GM12878 (cell line): ENCODE measurements around the gene UBE2M. TPM values are rescaled to one million over a fixed set of nuclear protein-coding genes. Genes with fewer than 3 reads are reported as not detected.

Experiments used
- BHLHE40 ChIP-seq, 2 experiments: fragments of 450-650 bp in 1 of 2; IDR thresholded peaks; 2 replicates each; pipeline ENCODE4 v1.6.1; 2011 to 2017; ENCODE audit warnings: low read depth in 2 of 2, borderline replicate concordance in 1 of 2, improper control_type of control experiment in 1 of 2, low read length in 1 of 2, mild to moderate bottlenecking in 1 of 2
- BMI1 ChIP-seq: fragments of 450-650 bp; IDR thresholded peaks from 2 replicates; pipeline ENCODE4 v1.6.1; 2016; ENCODE audit warnings: mild to moderate bottlenecking, moderate library complexity, borderline replicate concordance
- CBX5 ChIP-seq: sonication (generic); IDR thresholded peaks from 2 replicates; pipeline ENCODE4 v1.6.1; 2016; ENCODE audit warnings: low read depth, moderate library complexity, mild to moderate bottlenecking, inconsistent platforms
- CHD4 ChIP-seq: fragments of 200-600 bp; sonication (generic); IDR thresholded peaks from 2 replicates; pipeline ENCODE4 v1.6.1; 2016; ENCODE audit warnings: mild to moderate bottlenecking
- CREM ChIP-seq: IDR thresholded peaks from 2 replicates; pipeline ENCODE4 v1.6.1; 2014; ENCODE audit warnings: antibody characterized with exemption, low read depth
- DPF2 ChIP-seq: fragments of 450-650 bp; IDR thresholded peaks from 2 replicates; pipeline ENCODE4 v1.6.1; 2017; ENCODE audit warnings: mild to moderate bottlenecking
- EGR1 ChIP-seq, 2 experiments: IDR thresholded peaks; 1 replicate in 1 of 2; 2 replicates in 1 of 2; pipeline ENCODE4 v1.6.1; 2011 to 2012; ENCODE audit warnings: low read depth in 2 of 2, low read length in 2 of 2, borderline replicate concordance in 1 of 2, mild to moderate bottlenecking in 1 of 2, moderate library complexity in 1 of 2
- HDAC2 ChIP-seq: fragments of 200-600 bp; sonication (generic); IDR thresholded peaks from 2 replicates; pipeline ENCODE4 v1.6.1; 2017
- KAT2A ChIP-seq: conservative IDR thresholded peaks from 2 replicates; pipeline ENCODE4 v1.6.1; 2011; ENCODE audit warnings: low read depth, low read length; ENCODE audit not compliant: control insufficient read depth
- MTA3 ChIP-seq: IDR thresholded peaks from 2 replicates; pipeline ENCODE4 v1.6.1; 2012; ENCODE audit warnings: low read length, inconsistent platforms, borderline replicate concordance
- NFYA ChIP-seq: IDR thresholded peaks from 2 replicates; pipeline ENCODE4 v1.6.1; 2011; ENCODE audit warnings: low read depth, mild to moderate bottlenecking, low read length, improper control_type of control experiment, borderline replicate concordance
- NFYB ChIP-seq: IDR thresholded peaks from 2 replicates; pipeline ENCODE4 v1.6.1; 2011; ENCODE audit warnings: low read depth, mild to moderate bottlenecking, low read length, improper control_type of control experiment, moderate library complexity; ENCODE audit not compliant: insufficient read depth
- RAD51 ChIP-seq: fragments of 450-650 bp; IDR thresholded peaks from 2 replicates; pipeline ENCODE4 v1.6.1; 2016; ENCODE audit warnings: moderate library complexity, mild to moderate bottlenecking, inconsistent platforms
- RCOR1 ChIP-seq: conservative IDR thresholded peaks from 2 replicates; pipeline ENCODE4 v1.6.1; 2012; ENCODE audit warnings: low read depth, low read length, improper control_type of control experiment
- SREBF1 ChIP-seq: IDR thresholded peaks from 2 replicates; pipeline ENCODE4 v1.6.1; 2012; ENCODE audit warnings: mild to moderate bottlenecking, low read length
- SUPT20H ChIP-seq: IDR thresholded peaks from 2 replicates; pipeline ENCODE4 v1.6.1; 2011; ENCODE audit warnings: low read depth, mild to moderate bottlenecking, low read length, moderate library complexity, borderline replicate concordance; ENCODE audit not compliant: control insufficient read depth
- SUZ12 ChIP-seq: fragments of 200-600 bp; sonication (generic); IDR thresholded peaks from one replicate; pipeline ENCODE4 v1.6.1; 2018; ENCODE audit warnings: antibody characterized with exemption, mild to moderate bottlenecking; ENCODE audit not compliant: unreplicated experiment
- TARDBP ChIP-seq: IDR thresholded peaks from 2 replicates; pipeline ENCODE4 v1.6.1; 2016; ENCODE audit warnings: borderline replicate concordance
- polyA plus RNA-seq, 11 experiments: library from polyadenylated mRNA; depleted of rRNA in 4 of 11; unstranded in 6 of 11; stranded (reverse) in 5 of 11; fragments of >200 nt; fragmentation: Nextera tagmentation in 4 of 11; fragmentation: Illumina TruSeq in 1 of 11; extraction: Ambion mirVana in 4 of 11; extraction: Trizol in 1 of 11; gene quantifications; 1 replicate in 1 of 11; 2 replicates in 10 of 11; pipeline versions ENCODE4 v1.2.1 to v1.2.3, GENCODE V29; 2011 to 2016; ENCODE audit warnings: inconsistent platforms in 2 of 11, missing spikeins in 2 of 11, low read depth in 1 of 11
- total RNA-seq, 4 experiments: library from RNA; depleted of rRNA in 3 of 4; stranded (reverse); fragments of >200 nt in 3 of 4; fragmentation: Illumina TruSeq in 1 of 4; extraction: Trizol in 1 of 4; gene quantifications; 2 replicates each; pipeline versions ENCODE4 v1.2.1 to v1.2.3, GENCODE V29; 2013 to 2021
- TF ChIP-seq, protein P1 (sequence below): fragments of 450-650 bp; IDR thresholded peaks from 2 replicates; pipeline ENCODE4 v1.6.1; 2016; ENCODE audit warnings: mild to moderate bottlenecking, moderate library complexity, borderline replicate concordance
- TF ChIP-seq, protein P2 (sequence below): fragments of 450-650 bp; IDR thresholded peaks from 2 replicates; pipeline ENCODE4 v1.6.1; 2016; ENCODE audit warnings: mild to moderate bottlenecking
- TF ChIP-seq, protein P3 (sequence below): IDR thresholded peaks from 2 replicates; pipeline ENCODE4 v1.6.1; 2011; ENCODE audit warnings: borderline replicate concordance, low read depth, mild to moderate bottlenecking, moderate library complexity, mixed read lengths, low read length; ENCODE audit not compliant: insufficient read depth; ENCODE audit errors: extremely low read length
- TF ChIP-seq, protein P4 (sequence below): IDR thresholded peaks from 2 replicates; pipeline ENCODE4 v1.6.1; 2012; ENCODE audit warnings: low read length, inconsistent platforms

Gene UBE2M
- total and polyA plus RNA-seq, 10 of the 15 experiments (the other 5 are each of a cell fraction or from before 2014, with no cell fraction given) = 1.4 to 105 (median 73.9) TPM

DNA sequence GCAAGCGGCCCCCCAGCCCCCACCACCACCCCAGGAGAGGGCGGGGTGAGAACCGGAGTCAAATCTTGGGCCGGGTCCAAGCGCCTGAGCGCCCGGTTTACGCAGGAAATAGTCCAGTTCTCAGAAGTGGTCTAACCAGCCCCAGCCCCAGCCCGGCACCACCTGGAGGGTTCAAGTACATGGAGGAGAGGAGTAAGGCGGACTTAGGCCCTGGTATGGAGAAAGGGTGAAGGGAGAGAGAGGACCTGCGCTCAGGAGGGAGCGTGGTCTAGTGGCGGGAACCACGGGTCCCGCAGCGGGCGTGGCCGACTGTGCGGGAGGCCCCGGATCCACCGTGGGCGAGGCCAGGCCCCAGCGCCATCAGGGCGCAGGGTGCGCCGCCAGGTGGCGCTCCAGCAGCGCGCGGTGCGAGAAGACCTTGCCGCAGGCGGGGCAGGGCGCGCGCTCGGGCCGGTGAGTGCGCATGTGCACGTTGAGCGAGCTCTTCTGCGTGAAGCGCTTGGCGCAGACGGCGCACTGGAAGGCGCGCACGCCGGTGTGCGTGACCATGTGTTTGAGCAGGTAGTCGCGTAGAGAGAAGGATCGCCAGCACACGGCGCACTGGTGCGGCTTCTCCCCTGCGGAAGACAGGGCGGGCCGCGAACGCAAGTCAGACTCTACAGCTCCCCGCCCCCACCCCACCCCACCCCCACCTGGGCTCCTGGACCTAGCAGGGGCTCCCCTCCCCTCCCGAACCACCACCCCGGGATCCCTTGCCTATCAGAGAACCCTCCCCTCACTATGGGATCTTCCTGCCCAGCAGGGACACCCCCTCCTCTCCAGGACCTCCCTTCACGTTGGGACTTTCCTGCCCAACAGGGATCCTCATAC lies 44.5 kb downstream of the UBE2M start (continued):
- TF ChIP-seq NFYA (no peak), BMI1 (no peak), TARDBP (no peak), MTA3 (no peak), HDAC2 (no peak), KAT2A (no peak), DPF2 (peak; percentile 75), CBX5 (no peak), RAD51 (no peak), SUZ12 (no peak), CREM (no peak), NFYB (no peak), RCOR1 (no peak), BHLHE40 (IDR thresholded peaks at IDR 0.05; ENCODE audit: borderline replicate concordance in 1 of 2, low read depth in 2 of 2, low read length in 1 of 2) (peak; percentile 63 to 84; a peak in 3 of 4 replicates), SUPT20H (no peak), CHD4 (no peak), SREBF1 (no peak), EGR1 (IDR thresholded peaks at IDR 0.05; ENCODE audit: borderline replicate concordance in 1 of 2, low read depth in 2 of 2, low read length in 2 of 2) (peak; percentile 38 to 92; a peak in 1 of 3 replicates)
- TF ChIP-seq, protein P1, sequence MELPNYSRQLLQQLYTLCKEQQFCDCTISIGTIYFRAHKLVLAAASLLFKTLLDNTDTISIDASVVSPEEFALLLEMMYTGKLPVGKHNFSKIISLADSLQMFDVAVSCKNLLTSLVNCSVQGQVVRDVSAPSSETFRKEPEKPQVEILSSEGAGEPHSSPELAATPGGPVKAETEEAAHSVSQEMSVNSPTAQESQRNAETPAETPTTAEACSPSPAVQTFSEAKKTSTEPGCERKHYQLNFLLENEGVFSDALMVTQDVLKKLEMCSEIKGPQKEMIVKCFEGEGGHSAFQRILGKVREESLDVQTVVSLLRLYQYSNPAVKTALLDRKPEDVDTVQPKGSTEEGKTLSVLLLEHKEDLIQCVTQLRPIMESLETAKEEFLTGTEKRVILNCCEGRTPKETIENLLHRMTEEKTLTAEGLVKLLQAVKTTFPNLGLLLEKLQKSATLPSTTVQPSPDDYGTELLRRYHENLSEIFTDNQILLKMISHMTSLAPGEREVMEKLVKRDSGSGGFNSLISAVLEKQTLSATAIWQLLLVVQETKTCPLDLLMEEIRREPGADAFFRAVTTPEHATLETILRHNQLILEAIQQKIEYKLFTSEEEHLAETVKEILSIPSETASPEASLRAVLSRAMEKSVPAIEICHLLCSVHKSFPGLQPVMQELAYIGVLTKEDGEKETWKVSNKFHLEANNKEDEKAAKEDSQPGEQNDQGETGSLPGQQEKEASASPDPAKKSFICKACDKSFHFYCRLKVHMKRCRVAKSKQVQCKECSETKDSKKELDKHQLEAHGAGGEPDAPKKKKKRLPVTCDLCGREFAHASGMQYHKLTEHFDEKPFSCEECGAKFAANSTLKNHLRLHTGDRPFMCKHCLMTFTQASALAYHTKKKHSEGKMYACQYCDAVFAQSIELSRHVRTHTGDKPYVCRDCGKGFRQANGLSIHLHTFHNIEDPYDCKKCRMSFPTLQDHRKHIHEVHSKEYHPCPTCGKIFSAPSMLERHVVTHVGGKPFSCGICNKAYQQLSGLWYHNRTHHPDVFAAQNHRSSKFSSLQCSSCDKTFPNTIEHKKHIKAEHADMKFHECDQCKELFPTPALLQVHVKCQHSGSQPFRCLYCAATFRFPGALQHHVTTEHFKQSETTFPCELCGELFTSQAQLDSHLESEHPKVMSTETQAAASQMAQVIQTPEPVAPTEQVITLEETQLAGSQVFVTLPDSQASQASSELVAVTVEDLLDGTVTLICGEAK = no peak
- TF ChIP-seq, protein P2, sequence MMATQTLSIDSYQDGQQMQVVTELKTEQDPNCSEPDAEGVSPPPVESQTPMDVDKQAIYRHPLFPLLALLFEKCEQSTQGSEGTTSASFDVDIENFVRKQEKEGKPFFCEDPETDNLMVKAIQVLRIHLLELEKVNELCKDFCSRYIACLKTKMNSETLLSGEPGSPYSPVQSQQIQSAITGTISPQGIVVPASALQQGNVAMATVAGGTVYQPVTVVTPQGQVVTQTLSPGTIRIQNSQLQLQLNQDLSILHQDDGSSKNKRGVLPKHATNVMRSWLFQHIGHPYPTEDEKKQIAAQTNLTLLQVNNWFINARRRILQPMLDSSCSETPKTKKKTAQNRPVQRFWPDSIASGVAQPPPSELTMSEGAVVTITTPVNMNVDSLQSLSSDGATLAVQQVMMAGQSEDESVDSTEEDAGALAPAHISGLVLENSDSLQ = no peak
- TF ChIP-seq, protein P3, sequence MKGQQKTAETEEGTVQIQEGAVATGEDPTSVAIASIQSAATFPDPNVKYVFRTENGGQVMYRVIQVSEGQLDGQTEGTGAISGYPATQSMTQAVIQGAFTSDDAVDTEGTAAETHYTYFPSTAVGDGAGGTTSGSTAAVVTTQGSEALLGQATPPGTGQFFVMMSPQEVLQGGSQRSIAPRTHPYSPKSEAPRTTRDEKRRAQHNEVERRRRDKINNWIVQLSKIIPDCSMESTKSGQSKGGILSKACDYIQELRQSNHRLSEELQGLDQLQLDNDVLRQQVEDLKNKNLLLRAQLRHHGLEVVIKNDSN = no peak
- TF ChIP-seq, protein P4, sequence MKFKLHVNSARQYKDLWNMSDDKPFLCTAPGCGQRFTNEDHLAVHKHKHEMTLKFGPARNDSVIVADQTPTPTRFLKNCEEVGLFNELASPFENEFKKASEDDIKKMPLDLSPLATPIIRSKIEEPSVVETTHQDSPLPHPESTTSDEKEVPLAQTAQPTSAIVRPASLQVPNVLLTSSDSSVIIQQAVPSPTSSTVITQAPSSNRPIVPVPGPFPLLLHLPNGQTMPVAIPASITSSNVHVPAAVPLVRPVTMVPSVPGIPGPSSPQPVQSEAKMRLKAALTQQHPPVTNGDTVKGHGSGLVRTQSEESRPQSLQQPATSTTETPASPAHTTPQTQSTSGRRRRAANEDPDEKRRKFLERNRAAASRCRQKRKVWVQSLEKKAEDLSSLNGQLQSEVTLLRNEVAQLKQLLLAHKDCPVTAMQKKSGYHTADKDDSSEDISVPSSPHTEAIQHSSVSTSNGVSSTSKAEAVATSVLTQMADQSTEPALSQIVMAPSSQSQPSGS = no peak
